GM13976 (cell line): ENCODE measurements around the gene CDC34.

Source experiments
- DNase-seq: peaks from one replicate; pipeline ENCODE4 v3.0.0; 2012; ENCODE audit warnings: low spot score
- in situ Hi-C: fragments of 300-500 bp; cut with MboI; formaldehyde crosslinking; loops from one replicate; pipeline ENCODE4 v1.12.0; 2022; ENCODE audit warnings: low sequenced_read_pairs, mixed read lengths, inconsistent platforms; ENCODE audit not compliant: unreplicated experiment
- TF ChIP-seq, protein P1 (sequence below): IDR thresholded peaks from 2 replicates; pipeline ENCODE4 v1.5.1; 2012; ENCODE audit warnings: borderline replicate concordance, mild to moderate bottlenecking; ENCODE audit not compliant: insufficient read depth; ENCODE audit errors: extremely low read depth, missing control alignments, control extremely low read depth

Gene CDC34

DNA sequence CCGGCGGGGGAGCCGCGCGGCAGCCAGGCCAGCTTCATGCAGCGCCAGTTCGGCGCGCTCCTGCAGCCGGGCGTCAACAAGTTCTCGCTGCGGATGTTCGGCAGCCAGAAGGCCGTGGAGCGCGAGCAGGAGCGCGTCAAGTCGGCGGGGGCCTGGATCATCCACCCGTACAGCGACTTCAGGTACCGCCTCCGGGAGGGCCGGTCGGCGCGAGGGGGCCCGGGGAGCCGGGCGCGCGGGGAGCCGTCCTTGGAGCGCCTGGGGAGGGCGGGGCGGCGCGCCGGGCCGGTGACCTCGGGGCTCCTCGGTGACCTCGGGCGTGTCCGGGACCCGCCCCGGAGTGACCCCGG, 58.8 kb downstream of the CDC34 start:
- in situ Hi-C loops: loop anchor here (25.0 kb wide), 1 partner anchor 147 kb away; no protein-coding TSS in a partner anchor
- TF ChIP-seq, protein P1, sequence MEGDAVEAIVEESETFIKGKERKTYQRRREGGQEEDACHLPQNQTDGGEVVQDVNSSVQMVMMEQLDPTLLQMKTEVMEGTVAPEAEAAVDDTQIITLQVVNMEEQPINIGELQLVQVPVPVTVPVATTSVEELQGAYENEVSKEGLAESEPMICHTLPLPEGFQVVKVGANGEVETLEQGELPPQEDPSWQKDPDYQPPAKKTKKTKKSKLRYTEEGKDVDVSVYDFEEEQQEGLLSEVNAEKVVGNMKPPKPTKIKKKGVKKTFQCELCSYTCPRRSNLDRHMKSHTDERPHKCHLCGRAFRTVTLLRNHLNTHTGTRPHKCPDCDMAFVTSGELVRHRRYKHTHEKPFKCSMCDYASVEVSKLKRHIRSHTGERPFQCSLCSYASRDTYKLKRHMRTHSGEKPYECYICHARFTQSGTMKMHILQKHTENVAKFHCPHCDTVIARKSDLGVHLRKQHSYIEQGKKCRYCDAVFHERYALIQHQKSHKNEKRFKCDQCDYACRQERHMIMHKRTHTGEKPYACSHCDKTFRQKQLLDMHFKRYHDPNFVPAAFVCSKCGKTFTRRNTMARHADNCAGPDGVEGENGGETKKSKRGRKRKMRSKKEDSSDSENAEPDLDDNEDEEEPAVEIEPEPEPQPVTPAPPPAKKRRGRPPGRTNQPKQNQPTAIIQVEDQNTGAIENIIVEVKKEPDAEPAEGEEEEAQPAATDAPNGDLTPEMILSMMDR: no peak
- no peak for DNase-seq

DNA sequence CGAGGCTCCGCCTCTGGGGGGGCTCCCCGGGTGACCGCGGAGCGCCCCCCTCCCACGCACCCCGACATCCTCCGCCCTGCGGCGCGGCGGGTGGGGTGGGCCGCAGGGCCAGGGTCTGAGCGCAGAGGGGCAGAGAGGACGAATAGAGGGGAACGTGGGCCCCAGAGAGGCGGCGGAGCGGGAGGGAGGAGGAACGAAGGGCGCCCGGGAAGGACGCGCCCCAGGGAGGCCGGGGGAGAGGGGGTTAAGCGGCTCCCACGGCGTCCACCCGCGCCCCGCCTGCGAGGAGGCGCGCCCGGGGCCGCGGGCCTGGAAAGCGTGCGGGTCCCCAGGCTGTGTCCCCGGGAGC, 59.2 kb downstream of the CDC34 start:
- in situ Hi-C loops: loop anchor here (25.0 kb wide), 1 partner anchor 147 kb away; no protein-coding TSS in a partner anchor
- DNase-seq: no peak
- TF ChIP-seq, protein P1: no peak

DNA sequence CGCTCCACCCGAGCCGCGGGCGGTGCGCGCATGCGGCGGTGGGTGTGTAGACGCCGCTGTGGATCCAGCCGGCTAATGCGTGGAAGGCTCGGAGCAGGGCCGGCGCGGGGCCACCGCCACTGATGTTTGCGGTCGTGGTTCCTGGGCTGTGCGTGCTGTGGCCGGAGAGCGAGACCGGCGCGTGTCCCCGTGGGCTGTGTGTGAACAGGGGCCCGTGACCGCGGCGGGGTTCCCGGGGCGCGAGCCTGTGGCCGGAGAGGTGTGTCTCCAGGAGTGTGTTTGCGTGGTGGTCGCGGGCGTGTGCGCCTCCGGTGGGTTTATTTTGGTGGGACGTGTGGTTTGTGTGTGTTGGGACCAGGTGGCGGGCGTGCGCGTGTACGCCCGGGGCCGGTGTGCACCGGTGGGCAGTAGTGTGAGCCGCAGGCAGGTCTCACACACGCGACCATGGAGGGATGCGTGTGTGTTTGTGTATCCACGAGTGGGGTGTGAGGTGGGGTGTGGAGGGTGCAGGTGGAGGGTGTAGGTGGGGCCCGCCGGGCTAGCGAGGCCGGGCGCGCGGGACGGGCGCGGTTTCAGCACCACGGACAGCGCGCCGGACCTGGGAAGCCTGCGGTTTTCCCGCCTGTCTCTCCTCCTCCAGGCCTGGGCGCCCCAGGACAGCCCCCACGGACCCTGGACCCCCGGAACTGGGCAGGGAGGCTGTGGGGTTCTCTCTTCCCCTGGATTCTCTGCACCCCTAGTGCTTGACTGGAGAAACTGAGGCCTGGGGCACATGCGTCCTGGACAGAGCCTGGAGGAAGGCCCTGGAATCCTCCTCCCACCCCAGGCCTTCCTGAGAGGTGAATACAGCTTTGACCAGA, 59.8 kb downstream of the CDC34 start:
- in situ Hi-C loops: loop anchor here (25.0 kb wide), 1 partner anchor 146 kb away; no protein-coding TSS in a partner anchor
- no peak for DNase-seq
- TF ChIP-seq, protein P1: no peak
